ENCODE results near the gene TXNDC16.

DNA sequence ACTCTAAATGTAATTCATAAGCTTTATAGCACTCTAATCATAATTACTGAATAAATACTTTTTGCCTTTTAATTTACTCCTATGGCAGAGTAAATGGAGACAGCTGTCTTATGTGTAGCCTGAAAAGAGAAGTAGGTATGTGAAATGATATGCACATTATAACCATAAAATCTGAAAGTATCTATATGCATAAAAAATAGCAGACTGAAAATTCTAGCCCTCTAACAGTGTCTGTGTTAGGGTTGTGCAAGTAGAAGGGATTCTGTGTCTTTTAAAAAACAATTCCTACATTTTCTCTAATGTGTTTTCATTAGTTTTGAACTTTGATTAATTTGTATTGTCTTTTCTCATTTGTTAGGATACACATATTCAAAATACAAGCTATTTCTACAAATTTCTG lies 94.9 kb downstream of the TXNDC16 start:
- no peak for TF ChIP-seq CTCF (IDR thresholded peaks at IDR 0.05)
- TF ChIP-seq, protein P1, sequence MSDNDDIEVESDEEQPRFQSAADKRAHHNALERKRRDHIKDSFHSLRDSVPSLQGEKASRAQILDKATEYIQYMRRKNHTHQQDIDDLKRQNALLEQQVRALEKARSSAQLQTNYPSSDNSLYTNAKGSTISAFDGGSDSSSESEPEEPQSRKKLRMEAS (CRISPR knock-in tag; IDR thresholded peaks at IDR 0.05), result no peak
- TF ChIP-seq ZBTB21 (CRISPR knock-in tag; IDR thresholded peaks at IDR 0.05; ENCODE audit: borderline replicate concordance), result no peak
- no peak for TF ChIP-seq ATF6 (CRISPR knock-in tag; IDR thresholded peaks at IDR 0.05)
- no peak for TF ChIP-seq TCF7 (CRISPR knock-in tag; IDR thresholded peaks at IDR 0.05; ENCODE audit: low read depth)
